OCI-LY7 (cell line): ENCODE measurements around the gene SPATA45. TPM values are rescaled to one million over a fixed set of nuclear protein-coding genes. Genes with fewer than 3 reads are reported as not detected.

Source experiments
- BruUV-seq: library from RNA; stranded (reverse); fragments of 400-500 nt; replicated peaks from 2 replicates; lab custom pipeline; 2021; lab: Mats Ljungman, UMichigan
- CTCF ChIA-PET: fragments of 300-600 bp; sonication (Branson Sonifier 250); formaldehyde crosslinking; loops from one replicate; lab custom pipeline; 2022; ENCODE audit warnings: antibody characterized with exemption; ENCODE audit not compliant: unreplicated experiment; lab: Charles Lee
- POLR2A ChIA-PET: fragments of 300-600 bp; sonication (Branson Sonifier 250); formaldehyde crosslinking; loops from one replicate; lab custom pipeline; 2022; ENCODE audit warnings: antibody characterized with exemption; lab: Charles Lee
- DNase-seq: peaks from one replicate; pipeline ENCODE4 v3.0.0-alpha.2; 2015; ENCODE audit warnings: low spot score
- H2AFZ ChIP-seq: fragments of 200-600 bp; sonication (generic), shearing (Covaris generic); 2 replicates; pipeline ENCODE4 v1.6.1; 2014; ENCODE audit warnings: mild to moderate bottlenecking, antibody characterized with exemption, low read length, moderate library complexity
- H3K27ac ChIP-seq: fragments of 200-600 bp; sonication (generic); 2 replicates; pipeline ENCODE4 v1.5.1; 2014; ENCODE audit warnings: mixed run types, low read depth, mild to moderate bottlenecking, moderate library complexity, low read length, inconsistent platforms; ENCODE audit not compliant: poor library complexity, severe bottlenecking
- H3K36me3 ChIP-seq: fragments of 200-600 bp; sonication (generic); 2 replicates; pipeline ENCODE4 v1.6.1; 2014; ENCODE audit warnings: mild to moderate bottlenecking, antibody characterized with exemption, low read length, moderate library complexity, mixed read lengths; ENCODE audit not compliant: insufficient read depth
- H3K4me1 ChIP-seq: fragments of 200-600 bp; sonication (generic); 2 replicates; pipeline ENCODE4 v1.5.1; 2014; ENCODE audit warnings: mild to moderate bottlenecking, low read length; ENCODE audit not compliant: insufficient read depth, poor library complexity, severe bottlenecking
- H3K4me2 ChIP-seq: fragments of 200-600 bp; sonication (generic); 2 replicates; pipeline ENCODE4 v1.6.1; 2014; ENCODE audit warnings: mild to moderate bottlenecking, low read length
- H3K4me3 ChIP-seq: fragments of 200-600 bp; sonication (generic); 2 replicates; pipeline ENCODE4 v1.5.1; 2014; ENCODE audit warnings: mild to moderate bottlenecking, low read depth, low read length; ENCODE audit not compliant: poor library complexity, severe bottlenecking
- H3K79me2 ChIP-seq: fragments of 200-600 bp; sonication (generic); 2 replicates; pipeline ENCODE4 v1.6.1; 2016; ENCODE audit warnings: low read depth, mild to moderate bottlenecking, low read length, moderate library complexity, mixed read lengths; ENCODE audit not compliant: insufficient read depth
- H3K9me2 ChIP-seq: fragments of 200-600 bp; sonication (generic); 2 replicates; pipeline ENCODE4 v1.6.1; 2016; ENCODE audit warnings: mild to moderate bottlenecking, low read length, mixed read lengths; ENCODE audit not compliant: insufficient read depth
- H3K9me3 ChIP-seq: fragments of 200-600 bp; sonication (generic); 2 replicates; pipeline ENCODE4 v1.6.1; 2014; ENCODE audit warnings: mild to moderate bottlenecking, mixed run types, low read length, mixed read lengths
- H4K20me1 ChIP-seq: fragments of 200-600 bp; sonication (generic); 2 replicates; pipeline ENCODE4 v1.6.1; 2014; ENCODE audit warnings: mild to moderate bottlenecking, antibody characterized with exemption, low read length, moderate library complexity, mixed read lengths; ENCODE audit not compliant: insufficient read depth
- CTCF ChIP-seq: fragments of 200-600 bp; sonication (generic); conservative IDR thresholded peaks from 2 replicates; pipeline ENCODE4 v1.5.1; 2014; ENCODE audit warnings: mild to moderate bottlenecking, antibody characterized with exemption, low read length, moderate library complexity, mixed read lengths
- EZH2phosphoT487 ChIP-seq: fragments of 200-600 bp; sonication (generic); IDR thresholded peaks from 2 replicates; pipeline ENCODE4 v1.6.1; 2018; ENCODE audit warnings: low read depth, borderline replicate concordance, mild to moderate bottlenecking, mixed run types, antibody characterized with exemption, low read length, moderate library complexity, mixed read lengths
- intact Hi-C: fragments of 100-400 bp; cut with micrococcal nuclease; formaldehyde crosslinking; loops from one replicate; pipeline ENCODE4 v1.10.0; 2022; ENCODE audit not compliant: unreplicated experiment
- total RNA-seq, 2 experiments: library from RNA; depleted of rRNA in 1 of 2; stranded (reverse); fragments of >200 nt in 1 of 2; shearing (Covaris generic) in 1 of 2; gene quantifications; 2 replicates each; pipeline ENCODE4 v1.2.3, GENCODE V29; 2014 to 2022

The SPATA45 gene
- total RNA-seq, 2 experiments from 2014 or later, result 0.74 to 0.82 TPM

GRCh38 chr1:212862111-212862690, 14.8 kb upstream of the SPATA45 start:
- H3K27ac ChIP-seq, result no peak overlapping the region
- no peaks in the 10 kb centered on the region for H3K9me2 ChIP-seq
- no peaks in the 10 kb centered on the region for H4K20me1 ChIP-seq
- H3K9me3 ChIP-seq, result peaks cover 6% of the 10 kb centered on the region; the same call in 1 of the 2 replicates
- TF ChIP-seq CTCF (no peak), EZH2phosphoT487 (no peak)
- no peak overlapping the region for H3K4me3 ChIP-seq
- H3K4me2 ChIP-seq, result peak overlapping the region; percentile 30; the same call in 1 of the 2 replicates
- no peak overlapping the region for H2AFZ ChIP-seq
- H3K79me2 ChIP-seq, result peaks cover 62% of the 10 kb centered on the region
- ChIA-PET CTCF (no interaction called here), POLR2A (interaction anchor here (0.5 to 1.6 kb wide), 3 partner anchors 25 to 68 kb away, joined by 3 to 9 read pairs (median 5); no protein-coding TSS in a partner anchor)
- intact Hi-C loops, result no loop called here
- peaks cover 24% of the 10 kb centered on the region for H3K4me1 ChIP-seq
- peaks cover 58% of the 10 kb centered on the region for H3K36me3 ChIP-seq
- no peak for DNase-seq
- no TSS peak for BruUV-seq

GRCh38 chr1:212860713-212861581, 13.5 kb upstream of the SPATA45 start:
- Histone ChIP-seq H3K4me2 (peak overlapping the region; percentile 81), H3K9me3 (peaks cover 6% of the 10 kb centered on the region; the same call in 1 of the 2 replicates), H3K79me2 (peaks cover 70% of the 10 kb centered on the region), H2AFZ (no peak overlapping the region), H3K36me3 (peaks cover 48% of the 10 kb centered on the region), H3K27ac (no peak overlapping the region), H4K20me1 (no peaks in the 10 kb centered on the region), H3K9me2 (no peaks in the 10 kb centered on the region), H3K4me3 (peak overlapping the region; percentile 80), H3K4me1 (peaks cover 34% of the 10 kb centered on the region)
- ChIA-PET POLR2A (interaction anchor here (0.8 to 1.1 kb wide), 2 partner anchors 8 to 104 kb away, joined by 3 to 4 read pairs; no protein-coding TSS in a partner anchor), CTCF (no interaction called here)
- no peak for DNase-seq
- TF ChIP-seq EZH2phosphoT487 (no peak), CTCF (no peak)
- intact Hi-C loops, result no loop called here
- TSS peak; percentile 24 for BruUV-seq
